Measurements from ENCODE around the gene DHFR2. TPM values are rescaled to one million over a fixed set of nuclear protein-coding genes. Genes with fewer than 3 reads are reported as not detected.
A peak's percentile ranks its signal among the peaks of the same experiment; 100 is the strongest.

The DHFR2 gene
- total and polyA plus RNA-seq, 10 of the 15 experiments (the other 5 are each of a cell fraction or from before 2014, with no cell fraction given) = 1.8 to 5.6 (median 4.4) TPM

- TF ChIP-seq MYC (IDR thresholded peaks at IDR 0.05; ENCODE audit: insufficient read depth, insufficient read length, insufficient replicate concordance, low read length, severe bottlenecking) (no peak), ESRRA (IDR thresholded peaks at IDR 0.05; ENCODE audit: low read length) (0 out of 2 replicates have a peak, but pooled peaks have one; percentile 39), NFXL1 (IDR thresholded peaks at IDR 0.05; ENCODE audit: borderline replicate concordance) (no peak), MLLT1 (IDR thresholded peaks at IDR 0.05) (no peak; the same call in 1 of the 2 replicates), FOS (IDR thresholded peaks at IDR 0.05; ENCODE audit: borderline replicate concordance, extremely low read depth, insufficient read length) (no peak), SIX5 (IDR thresholded peaks at IDR 0.05; ENCODE audit: low read depth, low read length, severe bottlenecking) (no peak), CHD4 (IDR thresholded peaks at IDR 0.05) (no peak), RAD51 (IDR thresholded peaks at IDR 0.05) (0 out of 2 replicates have a peak, but pooled peaks have one; percentile 14), EED (IDR thresholded peaks at IDR 0.05; ENCODE audit: low read depth) (peak; percentile 69), SMARCA5 (IDR thresholded peaks at IDR 0.05) (no peak), BACH1 (IDR thresholded peaks at IDR 0.05; ENCODE audit: borderline replicate concordance) (peak; percentile 42), CHD1 (IDR thresholded peaks at IDR 0.05; ENCODE audit: low read depth, low read length) (no peak), SP1 (IDR thresholded peaks at IDR 0.05; ENCODE audit: low read depth, low read length) (no peak), SMC3 (IDR thresholded peaks at IDR 0.05; ENCODE audit: borderline replicate concordance, low read length) (no peak), KAT2A (conservative IDR thresholded peaks at IDR 0.05; ENCODE audit: control insufficient read depth, low read depth, low read length) (no peak), SREBF1 (IDR thresholded peaks at IDR 0.05; ENCODE audit: low read length) (no peak), E2F8 (IDR thresholded peaks at IDR 0.05; ENCODE audit: low read depth, partially characterized antibody) (peak; percentile 87), ZNF622 (IDR thresholded peaks at IDR 0.05) (no peak), NR2F1 (conservative IDR thresholded peaks at IDR 0.05) (peak; percentile 87)
- TF ChIP-seq, protein P1, sequence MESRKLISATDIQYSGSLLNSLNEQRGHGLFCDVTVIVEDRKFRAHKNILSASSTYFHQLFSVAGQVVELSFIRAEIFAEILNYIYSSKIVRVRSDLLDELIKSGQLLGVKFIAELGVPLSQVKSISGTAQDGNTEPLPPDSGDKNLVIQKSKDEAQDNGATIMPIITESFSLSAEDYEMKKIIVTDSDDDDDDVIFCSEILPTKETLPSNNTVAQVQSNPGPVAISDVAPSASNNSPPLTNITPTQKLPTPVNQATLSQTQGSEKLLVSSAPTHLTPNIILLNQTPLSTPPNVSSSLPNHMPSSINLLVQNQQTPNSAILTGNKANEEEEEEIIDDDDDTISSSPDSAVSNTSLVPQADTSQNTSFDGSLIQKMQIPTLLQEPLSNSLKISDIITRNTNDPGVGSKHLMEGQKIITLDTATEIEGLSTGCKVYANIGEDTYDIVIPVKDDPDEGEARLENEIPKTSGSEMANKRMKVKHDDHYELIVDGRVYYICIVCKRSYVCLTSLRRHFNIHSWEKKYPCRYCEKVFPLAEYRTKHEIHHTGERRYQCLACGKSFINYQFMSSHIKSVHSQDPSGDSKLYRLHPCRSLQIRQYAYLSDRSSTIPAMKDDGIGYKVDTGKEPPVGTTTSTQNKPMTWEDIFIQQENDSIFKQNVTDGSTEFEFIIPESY (IDR thresholded peaks at IDR 0.05) = no peak
- TF ChIP-seq, protein P2, sequence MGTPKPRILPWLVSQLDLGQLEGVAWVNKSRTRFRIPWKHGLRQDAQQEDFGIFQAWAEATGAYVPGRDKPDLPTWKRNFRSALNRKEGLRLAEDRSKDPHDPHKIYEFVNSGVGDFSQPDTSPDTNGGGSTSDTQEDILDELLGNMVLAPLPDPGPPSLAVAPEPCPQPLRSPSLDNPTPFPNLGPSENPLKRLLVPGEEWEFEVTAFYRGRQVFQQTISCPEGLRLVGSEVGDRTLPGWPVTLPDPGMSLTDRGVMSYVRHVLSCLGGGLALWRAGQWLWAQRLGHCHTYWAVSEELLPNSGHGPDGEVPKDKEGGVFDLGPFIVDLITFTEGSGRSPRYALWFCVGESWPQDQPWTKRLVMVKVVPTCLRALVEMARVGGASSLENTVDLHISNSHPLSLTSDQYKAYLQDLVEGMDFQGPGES (IDR thresholded peaks at IDR 0.05) = no peak
Observed at GRCh38 chr3:94062513-94063404, at the start of gene DHFR2, which contains the start of gene NSUN3 (continued).
